ENCODE data around the gene SLC49A3.

Gene SLC49A3

DNA sequence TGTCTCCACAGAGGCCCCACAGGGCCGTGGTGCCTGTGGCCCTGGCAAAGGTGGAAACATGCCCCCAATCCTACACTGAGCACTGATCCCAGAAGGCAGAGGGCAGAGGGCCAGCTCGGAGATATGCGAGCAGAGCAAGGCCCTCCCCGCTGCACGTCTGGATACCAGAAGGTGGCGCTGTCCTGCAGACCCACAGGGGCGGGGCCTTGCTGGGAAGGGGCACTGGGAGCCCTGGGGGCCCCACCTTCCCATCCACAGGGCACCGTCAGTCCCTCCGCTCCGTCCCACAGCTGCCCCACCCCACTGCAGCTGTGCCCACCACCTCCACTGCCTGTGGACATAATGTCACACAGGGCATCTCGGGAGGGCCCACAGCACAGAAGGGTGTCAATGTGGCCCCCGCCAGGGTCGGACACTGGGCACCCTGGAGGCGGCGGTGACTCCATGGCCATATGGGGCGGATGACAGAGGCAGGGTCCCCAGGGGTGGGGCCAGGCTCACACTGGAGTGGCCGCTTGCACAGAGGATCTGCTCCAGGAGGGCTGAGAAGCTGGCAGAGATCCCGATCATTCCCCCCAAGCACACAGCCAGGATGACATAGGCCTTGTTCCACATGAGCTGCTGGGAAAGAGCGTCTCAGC lies 4.8 kb downstream of the SLC49A3 start:
- no peak overlapping the region for H3K4me3 ChIP-seq (ENCODE audit: low read depth, low read length)
- no peak for DNase-seq (ENCODE audit: low read depth)

DNA sequence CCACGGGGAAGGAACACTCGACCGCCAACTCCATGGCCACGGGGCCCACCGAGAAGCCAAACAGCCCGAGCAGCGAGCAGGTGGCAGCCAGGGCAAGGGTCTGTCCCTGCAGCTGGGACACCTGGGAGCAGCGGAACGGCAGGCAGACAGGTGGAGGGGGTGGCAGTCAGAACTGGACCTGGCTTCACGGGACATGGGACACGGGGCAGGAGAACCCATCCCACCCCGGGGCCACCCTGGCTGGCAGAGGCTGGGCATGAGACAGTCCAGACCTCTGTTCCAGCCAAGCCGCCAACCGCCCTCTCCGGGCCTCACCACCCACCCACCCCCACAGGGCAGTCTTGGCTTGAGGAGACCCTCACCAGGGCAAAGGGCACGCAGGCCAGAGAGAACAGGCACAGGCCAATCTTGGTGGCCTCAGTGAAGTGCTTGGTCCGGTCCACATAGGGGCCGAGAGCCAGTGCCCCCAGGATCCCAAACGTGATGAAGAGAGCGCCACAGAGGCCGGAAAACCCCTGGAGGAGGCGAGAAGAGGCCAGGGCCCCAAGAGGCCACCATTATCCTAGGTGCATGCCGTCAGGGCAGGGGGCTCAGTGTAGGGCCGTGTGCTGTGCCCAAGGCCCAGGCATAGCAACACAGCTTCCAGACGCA lies 5.6 kb downstream of the SLC49A3 start:
- H3K4me3 ChIP-seq (ENCODE audit: low read depth, low read length): no peak overlapping the region
- no peak for DNase-seq (ENCODE audit: low read depth)

DNA sequence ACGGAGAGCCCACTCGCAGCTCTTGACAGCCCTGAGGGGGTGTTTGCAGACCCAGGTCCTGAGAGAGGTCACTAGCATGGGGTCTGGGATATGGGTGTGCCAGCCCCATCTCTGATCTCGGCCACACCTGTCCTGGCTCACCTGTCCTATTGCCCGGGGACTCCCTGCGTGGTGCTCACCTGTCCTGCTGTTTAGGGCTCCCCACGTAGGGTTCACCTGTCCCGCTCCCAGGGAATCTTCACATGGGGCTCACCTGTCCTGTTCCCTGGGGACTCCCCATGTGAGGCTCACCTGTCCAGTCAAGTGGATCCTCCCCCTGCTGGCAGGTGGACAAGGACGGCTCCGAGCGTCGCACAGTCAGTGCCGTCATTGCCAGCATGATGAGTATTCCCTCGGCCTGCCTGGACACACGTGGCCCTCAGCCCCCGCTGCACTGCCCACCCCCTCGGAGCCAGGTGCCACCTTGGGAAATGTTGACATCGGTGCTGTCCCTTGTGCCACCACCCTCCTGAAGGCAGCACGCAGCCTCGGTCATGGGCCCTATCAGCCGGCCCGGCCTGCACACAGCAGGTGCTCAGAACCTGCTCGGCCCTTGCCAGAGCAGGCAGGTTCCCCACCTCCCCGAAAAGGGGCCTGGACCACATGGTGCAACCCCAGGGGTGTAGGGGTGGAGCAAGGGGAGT lies 6.3 kb downstream of the SLC49A3 start:
- DNase-seq (ENCODE audit: low read depth): no peak
- H3K4me3 ChIP-seq (ENCODE audit: low read depth, low read length): no peak overlapping the region

DNA sequence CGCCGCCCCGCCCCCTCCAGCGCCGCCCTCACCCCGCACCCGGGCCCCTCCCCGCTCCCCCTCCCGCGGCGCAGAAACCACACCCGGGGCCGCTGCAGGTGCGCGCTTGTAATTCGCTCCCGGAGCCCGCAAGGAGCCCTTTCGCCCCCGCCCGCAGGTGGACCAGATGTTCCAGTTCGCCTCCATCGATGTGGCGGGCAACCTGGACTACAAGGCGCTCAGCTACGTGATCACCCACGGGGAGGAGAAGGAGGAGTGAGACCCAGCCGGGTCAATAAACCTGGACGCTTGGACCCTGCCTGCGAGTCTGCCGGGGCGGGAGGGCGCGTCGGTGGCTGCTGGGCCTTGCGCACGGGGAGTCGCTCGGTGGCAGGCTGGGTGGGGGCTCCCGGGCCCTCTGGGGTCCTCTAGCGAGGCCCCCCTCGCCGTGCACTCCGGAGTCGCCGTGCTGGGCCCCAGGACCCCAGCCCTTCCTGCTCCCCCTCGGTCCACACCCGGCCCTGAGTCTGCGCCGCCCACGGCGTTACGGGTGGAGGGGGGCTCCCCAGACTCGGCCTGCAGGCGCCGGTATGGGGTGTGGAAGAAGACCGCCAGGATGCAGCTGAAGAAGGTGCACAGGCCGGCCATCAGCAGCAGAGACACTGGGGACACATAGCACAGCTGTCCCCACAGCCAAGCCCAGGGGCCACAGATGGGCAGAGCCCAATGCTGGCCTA lies 7.1 kb downstream of the SLC49A3 start:
- H3K4me3 ChIP-seq (ENCODE audit: low read depth, low read length): no peak overlapping the region
- DNase-seq (ENCODE audit: low read depth): no peak

DNA sequence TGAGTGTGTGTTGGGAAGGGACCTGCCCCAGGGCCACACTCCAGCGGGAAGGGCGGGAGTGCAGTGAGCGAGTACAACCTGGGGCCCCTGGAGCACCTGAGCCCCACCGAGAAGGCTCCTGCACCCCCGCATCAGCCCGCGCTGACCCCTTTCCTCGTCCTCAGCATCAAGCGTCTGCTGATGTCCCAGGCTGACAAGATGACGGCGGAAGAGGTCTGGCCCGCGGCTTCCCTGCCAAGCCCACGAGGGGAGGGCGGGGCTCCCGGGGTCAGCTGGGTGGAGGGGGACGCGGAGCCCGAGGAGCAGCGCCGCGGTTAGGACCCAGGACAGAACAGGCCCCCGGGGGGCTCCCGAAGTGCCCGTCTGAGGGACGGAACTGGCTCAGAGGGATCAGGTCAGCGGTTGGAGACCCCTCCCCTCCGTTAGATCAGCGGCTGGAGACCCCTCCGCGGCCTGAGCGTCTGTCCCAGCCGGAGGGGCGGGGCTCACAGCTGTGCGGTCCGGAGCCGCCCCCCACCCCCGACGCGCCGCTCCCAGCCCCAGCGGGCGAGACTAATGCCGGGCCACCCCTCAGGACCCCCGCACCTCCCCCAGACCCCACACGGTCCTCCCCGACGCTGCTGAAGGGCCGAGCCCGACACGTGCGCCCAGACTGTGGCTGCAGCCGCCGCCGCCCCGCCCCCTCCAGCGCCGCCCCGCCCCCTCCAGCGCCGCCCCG lies 7.9 kb downstream of the SLC49A3 start:
- DNase-seq (ENCODE audit: low read depth): no peak
- peak overlapping the region; percentile 46 for H3K4me3 ChIP-seq (ENCODE audit: low read depth, low read length)

DNA sequence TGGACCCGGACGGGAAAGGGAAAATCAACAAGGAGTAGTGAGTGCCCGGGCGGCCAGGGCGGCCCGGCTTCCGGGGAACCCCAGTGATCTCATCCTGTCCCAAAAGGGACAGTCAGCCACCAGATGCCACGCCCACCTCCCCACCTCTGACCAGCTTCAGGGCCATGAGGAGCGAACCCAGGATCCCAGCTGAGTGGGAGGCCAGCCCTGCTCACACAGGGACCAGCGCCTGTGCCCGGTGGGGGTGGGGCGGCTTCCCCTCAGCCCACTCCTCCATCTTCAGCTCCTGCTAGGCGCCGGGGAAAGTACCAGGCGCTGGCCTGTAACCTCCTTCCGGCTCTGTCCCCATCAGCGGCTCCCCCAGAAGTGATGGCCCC lies 8.4 kb downstream of the SLC49A3 start:
- H3K4me3 ChIP-seq (ENCODE audit: low read depth, low read length): peak overlapping the region; percentile 46
- no peak for DNase-seq (ENCODE audit: low read depth)

DNA sequence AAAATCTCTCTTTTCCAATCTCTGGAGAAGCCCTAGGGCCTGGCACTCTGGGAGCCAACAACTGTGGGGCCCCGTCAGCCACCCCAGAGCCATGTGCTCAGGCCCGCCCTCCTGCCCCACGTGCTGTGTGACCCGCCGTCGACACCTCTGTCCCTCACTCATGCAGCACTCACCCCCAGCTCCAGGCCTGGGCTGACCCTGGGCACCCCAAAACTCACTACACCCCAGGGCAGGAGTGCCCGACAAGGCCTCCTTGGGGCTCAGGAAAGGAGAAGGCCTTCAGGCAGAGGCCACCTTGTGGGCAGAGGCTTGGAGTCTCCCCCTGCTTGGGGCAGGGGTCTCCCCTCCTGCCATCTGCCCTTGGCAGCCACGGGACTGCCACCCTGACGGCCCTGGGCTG lies 8.9 kb downstream of the SLC49A3 start:
- no peak for DNase-seq (ENCODE audit: low read depth)
- H3K4me3 ChIP-seq (ENCODE audit: low read depth, low read length): no peak overlapping the region

DNA sequence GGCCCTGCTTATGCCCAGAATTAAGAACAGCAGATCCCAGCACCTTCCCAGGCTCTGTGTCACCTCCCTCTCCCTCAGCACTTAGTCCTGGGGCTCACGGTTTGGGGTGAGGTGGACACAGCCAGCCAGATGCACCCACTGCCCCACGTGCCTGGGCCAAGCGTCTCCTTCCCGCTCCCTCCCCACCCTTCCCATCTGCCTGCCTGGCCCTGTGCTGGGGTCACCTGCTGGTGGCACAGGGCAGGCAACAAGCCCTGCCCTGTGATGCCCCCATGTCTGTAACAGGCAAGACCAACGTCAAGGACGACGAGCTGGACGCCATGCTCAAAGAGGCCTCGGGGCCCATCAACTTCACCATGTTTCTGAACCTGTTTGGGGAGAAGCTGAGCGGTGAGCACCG lies 9.3 kb downstream of the SLC49A3 start:
- no peak for DNase-seq (ENCODE audit: low read depth)

DNA sequence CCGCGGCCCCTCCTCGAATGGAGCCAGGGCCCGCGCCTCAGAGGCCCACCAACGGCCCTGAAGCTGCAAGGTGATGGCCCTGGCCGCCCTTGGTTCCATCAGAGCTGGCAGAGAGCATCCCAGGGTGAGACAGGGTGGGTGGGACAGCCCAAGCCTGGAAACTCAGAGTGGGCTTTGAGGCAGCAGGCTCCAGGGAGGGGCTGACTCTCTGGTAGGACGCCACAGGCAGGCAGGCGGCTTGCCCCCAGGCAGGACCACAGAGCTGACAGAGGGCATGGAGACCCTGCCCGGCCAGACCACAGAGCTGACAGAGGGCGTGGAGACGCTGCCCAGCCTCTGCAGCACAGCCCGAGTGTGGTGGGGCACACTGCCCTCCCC lies 9.9 kb downstream of the SLC49A3 start:
- DNase-seq (ENCODE audit: low read depth): no peak

More for the DNA sequence above, 9.3 kb downstream of the SLC49A3 start:
- no peak overlapping the region for H3K4me3 ChIP-seq (ENCODE audit: low read depth, low read length)

DNA sequence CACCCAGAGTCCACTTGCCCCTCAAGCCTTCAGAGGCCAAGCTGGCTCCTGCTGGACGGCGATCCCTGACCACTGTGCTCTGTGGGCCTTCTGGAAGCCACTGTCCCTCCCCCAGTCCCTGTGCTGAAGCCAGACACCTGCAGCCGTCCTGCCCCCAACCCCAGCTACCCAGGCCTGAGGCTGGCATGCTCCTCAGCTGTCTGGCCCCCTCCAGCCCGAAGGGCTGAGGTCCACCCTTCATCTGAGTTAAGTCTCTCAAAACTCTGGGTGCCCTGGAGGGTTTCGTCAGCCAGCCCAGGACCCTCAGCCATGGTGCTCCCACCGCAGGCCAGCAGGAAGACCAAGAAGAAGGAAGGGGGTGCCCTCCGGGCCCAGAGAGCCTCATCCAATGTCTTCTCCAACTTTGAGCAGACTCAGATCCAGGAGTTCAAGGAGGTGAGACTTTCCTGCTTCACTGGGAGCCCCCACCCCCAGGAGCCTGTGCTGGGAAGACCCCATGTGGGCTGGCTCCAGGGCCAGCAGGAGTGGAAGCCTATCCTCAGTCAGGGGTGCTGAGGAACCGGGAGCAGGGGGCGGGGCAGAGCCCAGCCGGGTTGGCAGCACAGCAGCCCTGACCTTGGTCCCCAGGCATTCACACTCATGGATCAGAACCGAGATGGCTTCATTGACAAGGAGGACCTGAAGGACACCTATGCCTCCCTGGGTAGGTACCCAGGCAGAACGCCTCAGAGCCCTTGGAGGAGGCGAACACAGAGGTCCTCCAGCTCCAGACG lies 10.4 kb downstream of the SLC49A3 start:
- no peak overlapping the region for H3K4me3 ChIP-seq (ENCODE audit: low read depth, low read length)
- no peak for DNase-seq (ENCODE audit: low read depth)

More for the DNA sequence above, 9.9 kb downstream of the SLC49A3 start:
- H3K4me3 ChIP-seq (ENCODE audit: low read depth, low read length): no peak overlapping the region

DNA sequence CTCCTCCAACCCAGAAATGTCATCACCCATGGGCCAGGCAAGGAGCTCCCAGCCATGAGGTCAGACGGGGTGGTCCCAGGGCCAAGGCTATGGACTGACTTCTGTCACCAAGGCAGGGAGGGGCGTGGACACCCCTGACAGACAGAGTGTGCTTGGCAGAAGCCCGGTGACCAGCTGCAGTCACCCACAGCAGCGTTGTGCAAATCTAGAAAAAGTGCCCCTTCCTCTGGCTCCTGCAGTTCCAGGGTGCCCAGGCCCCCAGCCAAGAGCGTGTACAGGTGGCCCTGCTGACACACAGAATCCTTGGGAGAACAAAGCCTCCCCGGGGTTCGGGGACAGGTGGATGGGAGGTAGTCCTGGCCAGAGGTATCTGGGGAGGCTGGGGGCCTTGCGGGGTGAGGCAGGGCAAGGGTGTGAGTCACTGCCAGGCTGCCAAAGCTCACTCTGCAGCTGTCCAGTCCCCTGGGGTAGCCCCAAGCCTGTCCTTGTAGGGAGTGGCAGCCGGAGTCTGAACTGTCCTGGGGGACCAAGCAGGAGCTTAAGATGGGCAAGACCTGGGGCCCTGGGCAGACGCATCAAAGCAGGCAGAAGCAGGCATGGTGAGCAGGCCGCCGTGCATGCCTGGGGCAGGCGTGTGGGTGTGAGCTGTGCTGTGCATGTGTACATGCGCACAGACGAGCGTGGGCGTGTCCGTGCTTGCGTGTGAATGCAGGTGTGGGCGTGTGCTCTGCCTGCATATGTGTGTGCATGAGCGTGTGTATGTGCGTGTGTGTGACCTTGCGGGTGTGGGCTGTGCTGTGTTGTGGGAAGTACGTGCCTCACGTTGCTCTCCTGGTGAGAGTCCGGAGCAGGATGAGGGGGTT lies 11.3 kb downstream of the SLC49A3 start:
- no peak overlapping the region for H3K4me3 ChIP-seq (ENCODE audit: low read depth, low read length)
- DNase-seq (ENCODE audit: low read depth): no peak

DNA sequence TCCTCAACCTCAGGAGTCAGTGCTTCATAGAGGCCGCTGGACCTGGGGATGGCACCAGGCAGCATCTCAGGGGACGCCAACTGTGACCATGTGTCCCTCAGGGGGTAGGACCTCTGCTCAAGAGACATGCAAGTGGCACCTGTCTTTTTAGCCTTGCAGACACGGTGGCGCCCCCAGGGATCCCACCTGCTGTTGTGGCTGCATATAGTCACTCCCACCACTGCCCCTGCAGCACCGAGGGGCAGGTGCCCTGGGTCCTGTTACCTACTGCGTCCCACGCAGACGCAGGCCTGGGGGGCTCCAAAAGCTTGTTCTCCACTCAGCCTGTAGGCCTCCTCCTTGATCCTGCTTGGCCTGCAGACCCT lies 12.1 kb downstream of the SLC49A3 start:
- no peak for DNase-seq (ENCODE audit: low read depth)
- no peak overlapping the region for H3K4me3 ChIP-seq (ENCODE audit: low read depth, low read length)

DNA sequence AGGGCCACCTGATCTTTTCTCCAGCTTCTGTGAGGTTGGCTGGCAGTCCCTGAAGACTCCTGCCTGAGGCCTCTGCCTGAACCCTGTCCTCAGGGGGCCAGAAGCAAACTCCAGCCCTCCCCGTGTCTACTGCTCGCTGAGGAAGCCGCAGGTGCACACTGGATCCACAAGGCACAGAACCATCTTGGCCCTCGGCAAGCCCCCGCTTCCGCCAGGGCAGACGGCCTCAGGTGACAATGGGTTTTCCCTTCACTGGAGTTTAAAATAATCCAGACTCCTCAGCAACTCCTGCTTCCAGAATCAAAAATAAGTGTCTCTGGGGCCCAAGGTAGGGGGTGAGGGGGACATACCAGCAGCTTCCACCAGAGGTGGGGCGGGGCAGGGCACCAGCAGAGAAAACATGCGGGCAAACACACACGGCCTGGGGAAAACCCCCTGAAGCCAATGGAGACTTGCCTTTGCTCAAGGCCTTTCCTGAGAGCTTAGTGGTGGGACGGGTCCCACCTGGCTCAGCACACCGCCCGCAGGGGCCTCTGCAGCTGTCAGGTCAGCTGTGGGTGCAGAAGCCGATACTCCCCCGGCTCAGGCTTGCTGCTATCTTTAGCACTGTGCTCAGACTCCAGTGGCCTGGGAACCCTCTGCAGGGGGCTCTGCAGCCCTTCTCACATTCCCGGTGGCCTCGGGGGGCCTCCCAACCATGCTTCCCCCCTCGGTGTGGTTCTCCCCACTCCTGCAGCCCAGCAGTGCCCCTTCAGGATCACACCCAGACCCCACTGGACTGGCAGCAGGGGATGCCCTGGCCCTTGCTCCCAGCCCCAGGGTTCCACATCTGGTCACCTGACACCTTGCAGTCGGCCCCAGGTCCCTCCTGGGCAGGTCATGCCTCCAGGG lies 12.7 kb downstream of the SLC49A3 start:
- H3K4me3 ChIP-seq (ENCODE audit: low read depth, low read length): no peak overlapping the region
- no peak for DNase-seq (ENCODE audit: low read depth)

DNA sequence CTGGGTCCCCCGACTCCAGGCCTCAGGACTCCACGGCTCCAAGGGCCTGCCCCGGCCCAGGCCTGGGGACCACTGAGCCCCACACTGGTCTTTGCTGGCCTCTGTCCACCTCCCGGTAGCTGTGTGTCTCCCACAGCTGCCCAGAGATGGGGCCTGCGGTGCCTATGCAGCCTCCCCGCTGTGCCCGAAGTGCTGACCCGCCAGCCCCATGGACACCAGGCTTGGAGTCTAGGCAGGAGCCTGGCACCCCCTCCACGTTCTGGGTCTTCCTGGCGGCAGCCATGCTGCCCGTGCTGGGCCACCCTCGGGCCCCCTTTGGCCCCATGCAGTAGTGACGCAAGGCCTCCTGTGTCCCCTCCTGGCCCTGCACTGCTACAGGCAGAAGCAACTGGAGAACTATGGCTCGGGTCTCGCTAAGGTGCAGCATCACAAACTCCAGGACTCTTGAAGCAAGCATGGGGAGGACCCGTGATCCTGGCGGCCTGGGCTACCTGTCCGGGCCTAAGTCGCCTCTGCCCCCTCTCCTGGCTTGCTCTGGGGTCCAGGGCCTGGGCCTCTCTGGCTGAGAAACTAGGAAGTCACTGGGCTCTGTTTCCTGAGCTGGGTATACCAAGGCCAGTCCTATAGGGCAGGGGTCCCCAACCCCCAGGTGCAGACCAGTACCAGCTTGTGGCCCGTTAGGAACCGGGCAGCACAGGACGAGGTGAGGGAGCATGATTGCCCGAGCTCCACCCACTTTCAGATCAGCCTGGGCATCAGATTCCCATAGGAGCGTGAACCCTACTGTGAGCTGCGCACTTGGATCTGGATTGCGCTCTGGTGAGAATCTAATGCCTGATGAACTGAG lies 13.7 kb downstream of the SLC49A3 start:
- DNase-seq (ENCODE audit: low read depth): no peak
- H3K4me3 ChIP-seq (ENCODE audit: low read depth, low read length): peak overlapping the region; percentile 92

DNA sequence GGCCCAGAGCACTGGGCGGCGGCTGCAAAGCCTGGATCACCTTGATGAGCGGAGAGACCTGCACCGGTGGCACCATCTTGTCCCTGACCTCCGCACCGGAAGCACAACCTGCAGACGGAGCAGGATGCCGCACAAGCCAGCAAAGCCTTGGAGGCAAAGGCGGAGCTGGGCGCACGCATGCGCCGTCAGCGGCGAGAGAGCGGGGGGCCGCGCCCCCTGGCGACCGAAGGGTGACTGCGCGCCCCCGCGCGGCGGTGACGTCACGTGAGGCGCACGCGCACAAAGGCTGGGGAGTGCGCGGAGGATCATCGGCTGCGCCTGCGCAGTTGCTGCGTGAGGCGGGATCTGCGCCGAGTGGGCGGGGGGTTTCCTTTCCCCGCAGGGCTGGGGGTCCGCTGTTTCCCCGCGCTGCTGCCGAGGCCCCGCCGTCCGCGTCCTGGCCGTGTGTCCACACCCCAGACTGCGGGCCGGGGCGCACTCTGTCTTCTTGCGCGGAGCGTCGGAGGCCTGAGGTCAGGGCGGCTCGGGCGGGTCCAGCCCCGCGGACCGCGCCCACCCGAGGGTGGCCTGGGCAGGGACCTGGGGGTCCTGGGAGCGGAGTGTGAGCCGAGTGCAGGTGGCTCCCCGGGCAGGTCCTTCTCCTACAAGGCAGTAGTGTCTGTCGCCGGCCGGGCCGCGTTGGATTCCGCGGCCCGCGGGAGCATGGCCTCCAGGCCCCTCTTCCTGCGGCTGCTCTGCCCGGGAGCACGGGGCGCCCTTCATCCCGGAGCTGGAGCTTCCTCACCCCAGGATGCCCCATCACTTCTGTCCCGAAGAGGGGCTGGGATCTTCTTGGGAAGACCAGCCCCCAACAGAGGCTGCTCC lies 14.5 kb downstream of the SLC49A3 start, which contains the start of the genes ATP5ME and MYL5:
ATP5ME (minus strand) TSS at position 105 of the 864 bp plus-strand sequence; CDS start at position 76, 29 bp downstream.
MYL5 (plus strand) TSS at position 371 of the 864 bp plus-strand sequence. CDS start 3,485 bp downstream, outside the sequence.
- peak; percentile 81 for DNase-seq (ENCODE audit: low read depth)
- peak within 1 kb of the TSS; percentile 92 for H3K4me3 ChIP-seq (ENCODE audit: low read depth, low read length)

Measured in skeletal muscle cell (primary cell).